Endothelial cell of umbilical vein (primary cell): ENCODE data around the gene COG4. TPM values are rescaled to one million over a fixed set of nuclear protein-coding genes. Genes with fewer than 3 reads are reported as not detected.

Experiments
- BruUV-seq: library from RNA; stranded (reverse); fragments of 400-500 nt; replicated peaks from 2 replicates; lab custom pipeline; 2021; lab: Mats Ljungman, UMichigan
- CTCF ChIA-PET: fragments of 300-600, 350-600 bp; sonication (Branson Sonifier 250); formaldehyde crosslinking; loops from one replicate; lab custom pipeline; 2021; ENCODE audit warnings: antibody characterized with exemption, inconsistent platforms; lab: Charles Lee
- POLR2A ChIA-PET: fragments of 300-600, 350-600 bp; sonication (Branson Sonifier 250); formaldehyde crosslinking; loops from one replicate; lab custom pipeline; 2021; ENCODE audit warnings: antibody characterized with exemption, inconsistent platforms; lab: Charles Lee
- DNase-seq: peaks from one replicate; pipeline ENCODE4 v3.0.0-alpha.2; 2011; ENCODE audit warnings: low read depth, low spot score
- FAIRE-seq: peaks from 2 replicates; lab custom pipeline; 2011; peaks lifted over from hg19 to GRCh38; lab: Jason Lieb, UNC
- H2AFZ ChIP-seq: 2 replicates; pipeline ENCODE4 v1.6.0; 2012; ENCODE audit warnings: low read depth, low read length, control low read depth, inconsistent platforms
- H3K27ac ChIP-seq: 2 replicates; pipeline ENCODE4 v1.5.1; 2011; ENCODE audit warnings: low read depth, mild to moderate bottlenecking, control low read depth, low read length, moderate library complexity; ENCODE audit not compliant: insufficient read depth
- H3K27me3 ChIP-seq, 2 experiments: 2 replicates each; pipeline versions ENCODE4 v1.6.0 to v1.6.1; 2011; ENCODE audit warnings: low read length in 2 of 2, mixed read lengths in 1 of 2; ENCODE audit not compliant: control insufficient read depth in 2 of 2, insufficient read depth in 2 of 2
- H3K36me3 ChIP-seq, 2 experiments: 2 replicates in 1 of 2; 3 replicates in 1 of 2; pipeline ENCODE4 v1.5.1; 2011; ENCODE audit warnings: low read length in 2 of 2, mild to moderate bottlenecking in 1 of 2, moderate library complexity in 1 of 2; ENCODE audit not compliant: control insufficient read depth in 2 of 2, insufficient read depth in 2 of 2; ENCODE audit errors: extremely low read depth in 1 of 2
- H3K4me1 ChIP-seq: 3 replicates; pipeline ENCODE4 v1.5.1; 2011; ENCODE audit warnings: mild to moderate bottlenecking, low read length; ENCODE audit not compliant: control insufficient read depth, insufficient read depth; ENCODE audit errors: extremely low read depth
- H3K4me2 ChIP-seq: 2 replicates; pipeline ENCODE4 v1.6.1; 2011; ENCODE audit warnings: low read length, control low read depth, mixed read lengths; ENCODE audit not compliant: insufficient read depth
- H3K4me3 ChIP-seq, 3 experiments: fragments of 200-600 bp in 1 of 3; sonication (generic), shearing (Covaris generic) in 1 of 3; replicated peaks in 1 of 3; 2 replicates each; pipeline ENCODE4 v1.5.1; 2011 to 2016; ENCODE audit warnings: control low read depth in 3 of 3, low read length in 3 of 3, mild to moderate bottlenecking in 2 of 3, inconsistent platforms in 1 of 3, low read depth in 1 of 3, moderate library complexity in 1 of 3; ENCODE audit not compliant: insufficient read depth in 1 of 3
- H3K79me2 ChIP-seq: 2 replicates; pipeline ENCODE4 v1.6.0; 2012; ENCODE audit warnings: low read length, inconsistent platforms; ENCODE audit not compliant: control insufficient read depth, insufficient read depth
- H3K9ac ChIP-seq: replicated peaks from 2 replicates; pipeline ENCODE3; 2011; ENCODE audit warnings: low read length, control low read depth; ENCODE audit not compliant: insufficient read depth; ENCODE audit errors: extremely low read depth
- H3K9me1 ChIP-seq: replicated peaks from 3 replicates; pipeline ENCODE4 v1.6.0; 2011; ENCODE audit warnings: mild to moderate bottlenecking, low read length; ENCODE audit not compliant: control insufficient read depth, insufficient read depth; ENCODE audit errors: extremely low read depth
- H3K9me3 ChIP-seq: replicated peaks from 2 replicates; pipeline ENCODE4 v1.5.1; 2012; ENCODE audit warnings: low read length, inconsistent platforms; ENCODE audit not compliant: control insufficient read depth, insufficient read depth
- H4K20me1 ChIP-seq: replicated peaks from 2 replicates; pipeline ENCODE3; 2011; ENCODE audit warnings: mild to moderate bottlenecking, low read length; ENCODE audit not compliant: control insufficient read depth, insufficient read depth; ENCODE audit errors: extremely low read depth
- EZH2 ChIP-seq: IDR thresholded peaks from 2 replicates; pipeline ENCODE4 v1.6.1; 2012; ENCODE audit warnings: borderline replicate concordance, low read depth, mild to moderate bottlenecking, moderate library complexity, low read length, inconsistent platforms; ENCODE audit not compliant: severe bottlenecking
- FOS ChIP-seq: IDR thresholded peaks from 2 replicates; pipeline ENCODE4 v1.6.1; 2011; ENCODE audit warnings: mild to moderate bottlenecking, low read length, moderate library complexity, borderline replicate concordance; ENCODE audit not compliant: insufficient read depth
- GATA2 ChIP-seq: IDR thresholded peaks from 2 replicates; pipeline ENCODE4 v1.7.0; 2011; ENCODE audit warnings: low read depth, mild to moderate bottlenecking, moderate library complexity, mixed read lengths, low read length; ENCODE audit not compliant: insufficient read length, insufficient read depth
- JUN ChIP-seq: IDR thresholded peaks from 2 replicates; pipeline ENCODE4 v1.6.1; 2011; ENCODE audit warnings: borderline replicate concordance, low read depth; ENCODE audit not compliant: insufficient read length, insufficient read depth
- MYC ChIP-seq: IDR thresholded peaks from one replicate; pipeline ENCODE4 v1.6.1; 2011; ENCODE audit warnings: mild to moderate bottlenecking, low read depth, low read length
- POLR2A ChIP-seq: IDR thresholded peaks from 2 replicates; pipeline ENCODE4 v1.6.1; 2012; ENCODE audit warnings: low read depth, mild to moderate bottlenecking, control low read depth, low read length
- POLR2AphosphoS5 ChIP-seq: IDR thresholded peaks from 2 replicates; pipeline ENCODE4 v1.6.1; 2012; ENCODE audit warnings: low read depth, mild to moderate bottlenecking, control low read depth, low read length, moderate library complexity; ENCODE audit not compliant: insufficient read depth
- dilution Hi-C: fragments of 300-500 bp; cut with MboI; formaldehyde crosslinking; loops from one replicate; pipeline ENCODE4 v1.15.0; 2019; ENCODE audit warnings: low sequenced_read_pairs; ENCODE audit not compliant: extremely low pct_ligation_motif_present
- intact Hi-C: fragments of 100-400 bp; cut with micrococcal nuclease; formaldehyde crosslinking; loops from one replicate; pipeline ENCODE4 v1.10.0; 2022
- polyA plus RNA-seq, 4 experiments: library from polyadenylated mRNA; depleted of rRNA in 3 of 4; stranded (reverse) in 3 of 4; unstranded in 1 of 4; fragments of >200 nt; gene quantifications; 2 replicates each; pipeline versions ENCODE4 v1.2.1 to v1.2.3, GENCODE V29; 2011 to 2012; ENCODE audit warnings: missing spikeins in 1 of 4
- total RNA-seq: library from RNA; stranded (reverse); gene quantifications from 2 replicates; pipeline ENCODE4 v1.2.3, GENCODE V29; 2021
- TF ChIP-seq, protein P1 (sequence below): IDR thresholded peaks from 2 replicates; pipeline ENCODE4 v1.6.1; 2011; ENCODE audit not compliant: insufficient read depth, insufficient read length
- TF ChIP-seq, protein P2 (sequence below), 2 donors: IDR thresholded peaks; 1 replicate in 1 of 2; 2 replicates in 1 of 2; pipeline ENCODE4 v1.5.1; 2011; ENCODE audit warnings: low read length in 2 of 2, mild to moderate bottlenecking in 2 of 2, moderate library complexity in 2 of 2, control low read depth in 1 of 2, inconsistent platforms in 1 of 2, low read depth in 1 of 2; ENCODE audit not compliant: insufficient read depth in 1 of 2; ENCODE audit errors: extremely low read depth in 1 of 2

Gene COG4
- total and polyA plus RNA-seq, 2 donors (not counting 3 experiments of a cell fraction or from before 2014, with no cell fraction given) = 53.7 to 61.2 TPM

DNA sequence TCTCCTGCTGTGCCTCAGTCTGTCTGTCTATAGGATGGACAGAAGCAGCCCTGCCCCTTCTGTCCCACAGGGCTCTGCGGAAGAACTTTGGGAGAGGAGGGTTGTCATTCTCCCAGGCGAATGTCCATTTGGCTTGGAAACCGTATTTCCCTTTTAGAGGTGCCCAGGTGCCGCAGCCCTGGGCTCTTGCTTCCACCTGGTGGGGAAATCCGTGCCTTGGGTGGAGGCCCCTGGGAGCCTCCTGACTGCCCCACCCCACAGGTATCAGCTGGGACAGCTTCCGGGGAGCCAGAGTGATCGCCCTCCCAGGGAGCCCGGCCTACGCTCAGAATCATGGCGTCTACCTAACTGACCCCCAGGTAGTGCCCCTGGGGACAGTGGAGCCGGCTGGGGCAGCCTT lies 56.2 kb downstream of the COG4 start:
- TF ChIP-seq POLR2A (no peak), GATA2 (no peak), EZH2 (no peak), MYC (no peak), FOS (no peak), JUN (no peak), POLR2AphosphoS5 (no peak)
- TF ChIP-seq, protein P1, sequence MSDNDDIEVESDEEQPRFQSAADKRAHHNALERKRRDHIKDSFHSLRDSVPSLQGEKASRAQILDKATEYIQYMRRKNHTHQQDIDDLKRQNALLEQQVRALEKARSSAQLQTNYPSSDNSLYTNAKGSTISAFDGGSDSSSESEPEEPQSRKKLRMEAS = no peak
- TF ChIP-seq, protein P2, sequence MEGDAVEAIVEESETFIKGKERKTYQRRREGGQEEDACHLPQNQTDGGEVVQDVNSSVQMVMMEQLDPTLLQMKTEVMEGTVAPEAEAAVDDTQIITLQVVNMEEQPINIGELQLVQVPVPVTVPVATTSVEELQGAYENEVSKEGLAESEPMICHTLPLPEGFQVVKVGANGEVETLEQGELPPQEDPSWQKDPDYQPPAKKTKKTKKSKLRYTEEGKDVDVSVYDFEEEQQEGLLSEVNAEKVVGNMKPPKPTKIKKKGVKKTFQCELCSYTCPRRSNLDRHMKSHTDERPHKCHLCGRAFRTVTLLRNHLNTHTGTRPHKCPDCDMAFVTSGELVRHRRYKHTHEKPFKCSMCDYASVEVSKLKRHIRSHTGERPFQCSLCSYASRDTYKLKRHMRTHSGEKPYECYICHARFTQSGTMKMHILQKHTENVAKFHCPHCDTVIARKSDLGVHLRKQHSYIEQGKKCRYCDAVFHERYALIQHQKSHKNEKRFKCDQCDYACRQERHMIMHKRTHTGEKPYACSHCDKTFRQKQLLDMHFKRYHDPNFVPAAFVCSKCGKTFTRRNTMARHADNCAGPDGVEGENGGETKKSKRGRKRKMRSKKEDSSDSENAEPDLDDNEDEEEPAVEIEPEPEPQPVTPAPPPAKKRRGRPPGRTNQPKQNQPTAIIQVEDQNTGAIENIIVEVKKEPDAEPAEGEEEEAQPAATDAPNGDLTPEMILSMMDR (IDR thresholded peaks at IDR 0.05; ENCODE audit: extremely low read depth in 1 of 2, insufficient read depth in 1 of 2, low read depth in 1 of 2, low read length in 2 of 2) = no peak
- Histone ChIP-seq H3K9me1 (no peaks in the 10 kb centered on the region), H3K9ac (no peak overlapping the region), H3K27ac (no peak overlapping the region), H3K9me3 (no peaks in the 10 kb centered on the region), H2AFZ (no peak overlapping the region), H3K36me3 (peaks cover 0 to 7% of the 10 kb centered on the region in 2 experiments), H3K4me2 (no peak overlapping the region), H3K27me3 (no peaks in the 10 kb centered on the region), H3K79me2 (no peaks in the 10 kb centered on the region), H4K20me1 (no peaks in the 10 kb centered on the region), H3K4me3 (no peak overlapping the region), H3K4me1 (no peaks in the 10 kb centered on the region)
- intact Hi-C loops = no loop called here
- no peak for FAIRE-seq
- CTCF ChIA-PET = no interaction called here
- POLR2A ChIA-PET = interaction anchor here (0.6 kb wide), 1 partner anchor 15 kb away, joined by 7 read pairs; no protein-coding TSS in a partner anchor
- no peak for DNase-seq
- no TSS peak for BruUV-seq
- dilution Hi-C loops = no loop called here
